B cell (primary cell): ENCODE results near the gene OGG1. TPM values are rescaled to one million over a fixed set of nuclear protein-coding genes. Genes with fewer than 3 reads are reported as not detected.

Experiments used
- ATAC-seq: fragments of 200-7000 bp; cut with Tn5 transposase; one replicate; pipeline ENCODE4 v1.10.0; 2021; ENCODE audit warnings: low read depth, mild to moderate bottlenecking, moderate number of reproducible peaks, moderate library complexity
- CTCF ChIA-PET: fragments of 350-600 bp; sonication (Branson Sonifier 250); formaldehyde crosslinking; loops from one replicate; lab custom pipeline; 2021; ENCODE audit warnings: antibody characterized with exemption, inconsistent platforms; lab: Charles Lee
- POLR2A ChIA-PET: fragments of 350-600 bp; sonication (Branson Sonifier 250); formaldehyde crosslinking; loops from one replicate; lab custom pipeline; 2021; ENCODE audit warnings: antibody characterized with exemption; lab: Charles Lee
- DNase-seq: peaks from one replicate; pipeline ENCODE4 v3.0.0; 2013
- H2AFZ ChIP-seq: 2 replicates; pipeline ENCODE4 v1.6.1; 2012; ENCODE audit warnings: mild to moderate bottlenecking, low read depth, low read length; ENCODE audit not compliant: insufficient read depth, poor library complexity, severe bottlenecking
- H3K27ac ChIP-seq, 2 donors: 1 replicate in 1 of 2; 2 replicates in 1 of 2; pipeline ENCODE4 v1.5.1; 2012 to 2013; ENCODE audit warnings: low read length in 2 of 2, mild to moderate bottlenecking in 2 of 2, moderate library complexity in 1 of 2
- H3K27me3 ChIP-seq, 4 experiments: fragments of 200-600 bp in 1 of 4; sonication (generic) in 1 of 4; replicated peaks in 1 of 4; 1 replicate in 2 of 4; 2 replicates in 2 of 4; pipeline versions ENCODE4 v1.6.1 to v1.7.0; 2013 to 2016; ENCODE audit warnings: low read length in 3 of 4, mild to moderate bottlenecking in 2 of 4, mixed read lengths in 1 of 4, moderate library complexity in 1 of 4; ENCODE audit not compliant: insufficient read depth in 4 of 4, control insufficient read depth in 3 of 4; ENCODE audit errors: control extremely low read depth in 1 of 4
- H3K36me3 ChIP-seq, 2 experiments: replicated peaks in 1 of 2; 1 replicate in 1 of 2; 2 replicates in 1 of 2; pipeline versions ENCODE4 v1.6.1 to v1.7.1; 2013; ENCODE audit warnings: low read length in 1 of 2; ENCODE audit not compliant: insufficient read depth in 2 of 2, control insufficient read depth in 1 of 2; ENCODE audit errors: control extremely low read depth in 1 of 2, extremely low read depth in 1 of 2
- H3K4me1 ChIP-seq, 2 donors: fragments of 200-600 bp in 1 of 2; sonication (generic) in 1 of 2; 1 replicate in 1 of 2; 2 replicates in 1 of 2; pipeline versions ENCODE4 v1.5.1 to v1.6.1; 2013 to 2017; ENCODE audit warnings: low read length in 2 of 2; ENCODE audit not compliant: control insufficient read depth in 2 of 2, insufficient read depth in 2 of 2
- H3K4me2 ChIP-seq: replicated peaks from 2 replicates; pipeline ENCODE3; 2012; ENCODE audit warnings: mild to moderate bottlenecking, low read depth, low read length; ENCODE audit not compliant: poor library complexity, severe bottlenecking
- H3K4me3 ChIP-seq, 5 experiments: fragments of 200-600 bp in 1 of 5; sonication (generic) in 1 of 5; 1 replicate in 3 of 5; 2 replicates in 2 of 5; pipeline versions ENCODE4 v1.5.1 to v1.7.0; 2011 to 2016; ENCODE audit warnings: low read length in 4 of 5, mild to moderate bottlenecking in 4 of 5, low read depth in 2 of 5, control low read depth in 1 of 5, moderate library complexity in 1 of 5; ENCODE audit not compliant: insufficient read depth in 1 of 5; ENCODE audit errors: control extremely low read depth in 1 of 5, extremely low read depth in 1 of 5
- H3K79me2 ChIP-seq: fragments of 200-600 bp; sonication (generic); one replicate; pipeline ENCODE4 v1.6.0; 2016; ENCODE audit warnings: low read length; ENCODE audit not compliant: control insufficient read depth, insufficient read depth
- H3K9ac ChIP-seq: fragments of 200-600 bp; sonication (generic); 2 replicates; pipeline ENCODE4 v1.6.1; 2017; ENCODE audit warnings: mild to moderate bottlenecking, low read length, moderate library complexity
- H3K9me3 ChIP-seq, 3 donors: one replicate each; pipeline versions ENCODE4 v1.6.1 to v1.7.1; 2013; ENCODE audit warnings: low read length in 2 of 3; ENCODE audit not compliant: control insufficient read depth in 2 of 3, insufficient read depth in 1 of 3; ENCODE audit errors: control extremely low read depth in 1 of 3
- H4K20me1 ChIP-seq: 2 replicates; pipeline ENCODE4 v1.6.0; 2012; ENCODE audit warnings: mild to moderate bottlenecking, low read length; ENCODE audit not compliant: insufficient read depth, control insufficient read depth, poor library complexity, severe bottlenecking
- H3K27ac Mint-ChIP-seq: one replicate; pipeline ENCODE4 v1.8.0; 2021; ENCODE audit warnings: mixed read lengths
- H3K27me3 Mint-ChIP-seq: one replicate; pipeline ENCODE4 v1.8.0; 2021; ENCODE audit warnings: mixed read lengths
- H3K4me1 Mint-ChIP-seq: one replicate; pipeline ENCODE4 v1.8.0; 2021; ENCODE audit warnings: mixed read lengths
- H3K4me3 Mint-ChIP-seq: one replicate; pipeline ENCODE4 v1.8.0; 2021; ENCODE audit warnings: mixed read lengths
- H3K9me3 Mint-ChIP-seq: one replicate; pipeline ENCODE4 v1.8.0; 2022; ENCODE audit warnings: mixed read lengths; ENCODE audit not compliant: insufficient read depth
- EZH2 ChIP-seq: IDR thresholded peaks from 2 replicates; pipeline ENCODE4 v1.6.1; 2012; ENCODE audit warnings: borderline replicate concordance, low read depth, mild to moderate bottlenecking, moderate library complexity, low read length; ENCODE audit not compliant: insufficient read depth, poor library complexity, severe bottlenecking
- WGBS: methylation state at CpG from one replicate; pipeline ENCODE4 v1.1.5; 2013; ENCODE audit warnings: missing lambda C conversion rate; ENCODE audit not compliant: insufficient coverage; 5-methylcytosine and 5-hydroxymethylcytosine counted together
- intact Hi-C: fragments of 100-400 bp; cut with micrococcal nuclease; formaldehyde crosslinking; loops from one replicate; pipeline ENCODE4 v1.10.0; 2022
- polyA plus RNA-seq: library from polyadenylated mRNA; depleted of rRNA; stranded (reverse); fragments of >200 nt; gene quantifications from 2 replicates; pipeline ENCODE4 v1.2.3, GENCODE V29; 2012
- total RNA-seq, 2 donors: library from RNA; stranded (reverse); fragments of 120-200 nt in 1 of 2; gene quantifications; 1 replicate in 1 of 2; 2 replicates in 1 of 2; pipeline versions ENCODE4 v1.2.3 to v1.2.4, GENCODE V29; 2013 to 2022
- TF ChIP-seq, protein P1 (sequence below): fragments of 200-600 bp; IDR thresholded peaks from one replicate; pipeline ENCODE4 v1.8.0; 2022; ENCODE audit warnings: antibody characterized with exemption, mild to moderate bottlenecking

The OGG1 gene
- total and polyA plus RNA-seq, 2 donors (not counting 1 experiment from before 2014, with no cell fraction given), result 45.6 to 81.6 TPM

- ChIA-PET CTCF (interaction anchor here (1.4 kb wide), 1 partner anchor 19 kb away, joined by 3 read pairs; no protein-coding TSS in a partner anchor), POLR2A (no interaction called here)
- ATAC-seq, result no peak
These were observed 13.1 kb downstream of the OGG1 start for GRCh38 chr3:9762871-9763270.

DNA sequence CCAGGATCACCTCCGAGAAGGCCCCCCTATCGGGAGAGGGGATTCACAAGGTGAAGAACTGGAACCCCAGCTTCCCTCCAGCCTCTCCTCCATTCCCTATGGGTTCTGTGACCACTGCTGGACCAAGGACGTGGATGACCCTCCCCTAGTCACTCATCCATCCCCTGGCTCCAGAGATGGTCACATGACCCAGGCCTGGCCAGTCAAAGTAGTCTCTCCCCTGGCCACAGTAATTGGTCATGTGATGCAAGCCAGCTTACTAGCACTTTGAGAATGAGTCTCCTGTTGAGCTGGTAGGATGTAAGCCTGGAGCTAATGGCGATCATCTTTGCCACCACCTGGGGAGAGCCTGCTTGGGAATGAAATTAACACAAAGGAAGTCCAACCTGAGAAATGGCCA lies 16.1 kb downstream of the OGG1 start:
- no peaks in the 10 kb centered on the region for H3K9me3 Mint-ChIP-seq
- H3K4me1 Mint-ChIP-seq, result peaks cover 20% of the 10 kb centered on the region
- H3K9ac ChIP-seq, result no peak overlapping the region
- CTCF ChIA-PET, result no interaction called here
- H4K20me1 ChIP-seq, result no peaks in the 10 kb centered on the region
- peaks cover 17 to 18% of the 10 kb centered on the region in 2 donors for H3K4me1 ChIP-seq
- intact Hi-C loops, result no loop called here
- POLR2A ChIA-PET, result no interaction called here
- no peaks in the 10 kb centered on the region for H3K9me3 ChIP-seq
- ATAC-seq (no peak), DNase-seq (no peak)
- 100% methylated on average over 4 of the region's 4 CpGs for WGBS
- peaks cover under 1 to 2% of the 10 kb centered on the region in 2 experiments for H3K36me3 ChIP-seq
- H2AFZ ChIP-seq, result no peak overlapping the region
- H3K27ac ChIP-seq, result no peak overlapping the region
- no peak for TF ChIP-seq EZH2
- TF ChIP-seq, protein P1, sequence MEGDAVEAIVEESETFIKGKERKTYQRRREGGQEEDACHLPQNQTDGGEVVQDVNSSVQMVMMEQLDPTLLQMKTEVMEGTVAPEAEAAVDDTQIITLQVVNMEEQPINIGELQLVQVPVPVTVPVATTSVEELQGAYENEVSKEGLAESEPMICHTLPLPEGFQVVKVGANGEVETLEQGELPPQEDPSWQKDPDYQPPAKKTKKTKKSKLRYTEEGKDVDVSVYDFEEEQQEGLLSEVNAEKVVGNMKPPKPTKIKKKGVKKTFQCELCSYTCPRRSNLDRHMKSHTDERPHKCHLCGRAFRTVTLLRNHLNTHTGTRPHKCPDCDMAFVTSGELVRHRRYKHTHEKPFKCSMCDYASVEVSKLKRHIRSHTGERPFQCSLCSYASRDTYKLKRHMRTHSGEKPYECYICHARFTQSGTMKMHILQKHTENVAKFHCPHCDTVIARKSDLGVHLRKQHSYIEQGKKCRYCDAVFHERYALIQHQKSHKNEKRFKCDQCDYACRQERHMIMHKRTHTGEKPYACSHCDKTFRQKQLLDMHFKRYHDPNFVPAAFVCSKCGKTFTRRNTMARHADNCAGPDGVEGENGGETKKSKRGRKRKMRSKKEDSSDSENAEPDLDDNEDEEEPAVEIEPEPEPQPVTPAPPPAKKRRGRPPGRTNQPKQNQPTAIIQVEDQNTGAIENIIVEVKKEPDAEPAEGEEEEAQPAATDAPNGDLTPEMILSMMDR, result no peak
- H3K4me2 ChIP-seq, result no peak overlapping the region
- no peak overlapping the region for H3K4me3 ChIP-seq
- H3K27me3 ChIP-seq, result peaks cover 0 to 12% (median 2%) of the 10 kb centered on the region in 4 experiments
- H3K27me3 Mint-ChIP-seq, result peaks cover 5% of the 10 kb centered on the region
- H3K4me3 Mint-ChIP-seq, result no peak overlapping the region
- no peaks in the 10 kb centered on the region for H3K79me2 ChIP-seq
- no peak overlapping the region for H3K27ac Mint-ChIP-seq

More at GRCh38 chr3:9762871-9763270, 13.1 kb downstream of the OGG1 start:
- H3K36me3 ChIP-seq, result peaks cover 5 to 23% of the 10 kb centered on the region in 2 experiments
- H3K4me2 ChIP-seq, result no peak overlapping the region
- no peak overlapping the region for H3K9ac ChIP-seq
- H3K27me3 Mint-ChIP-seq, result no peaks in the 10 kb centered on the region
- no peak overlapping the region for H3K4me3 Mint-ChIP-seq
- peaks cover 0 to 3% (median 0%) of the 10 kb centered on the region in 3 donors for H3K9me3 ChIP-seq
- intact Hi-C loops, result no loop called here
- H3K79me2 ChIP-seq, result no peaks in the 10 kb centered on the region
- H3K4me3 ChIP-seq, result no peak overlapping the region
- no peak for DNase-seq
- H3K27ac ChIP-seq, result no peak overlapping the region
- TF ChIP-seq EZH2, result no peak
- TF ChIP-seq, protein P1, result no peak
- no peaks in the 10 kb centered on the region for H3K27me3 ChIP-seq
- H3K4me1 ChIP-seq, result no peaks in the 10 kb centered on the region
- WGBS, result 97% methylated on average over 7 of the region's 8 CpGs
- no peaks in the 10 kb centered on the region for H3K9me3 Mint-ChIP-seq
- no peak overlapping the region for H3K27ac Mint-ChIP-seq
- H3K4me1 Mint-ChIP-seq, result no peaks in the 10 kb centered on the region
- no peak overlapping the region for H2AFZ ChIP-seq
- no peaks in the 10 kb centered on the region for H4K20me1 ChIP-seq
